DMS53 treated with DMSO at 0.1 percent for 48 hours (cell line): Measurements from ENCODE around the gene SLC35C1.

Experiments used
- DNase-seq: peaks from one replicate; lab custom pipeline; 2025; ENCODE audit not compliant: unreplicated experiment; lab: John Stamatoyannopoulos, UW

The SLC35C1 gene

DNA sequence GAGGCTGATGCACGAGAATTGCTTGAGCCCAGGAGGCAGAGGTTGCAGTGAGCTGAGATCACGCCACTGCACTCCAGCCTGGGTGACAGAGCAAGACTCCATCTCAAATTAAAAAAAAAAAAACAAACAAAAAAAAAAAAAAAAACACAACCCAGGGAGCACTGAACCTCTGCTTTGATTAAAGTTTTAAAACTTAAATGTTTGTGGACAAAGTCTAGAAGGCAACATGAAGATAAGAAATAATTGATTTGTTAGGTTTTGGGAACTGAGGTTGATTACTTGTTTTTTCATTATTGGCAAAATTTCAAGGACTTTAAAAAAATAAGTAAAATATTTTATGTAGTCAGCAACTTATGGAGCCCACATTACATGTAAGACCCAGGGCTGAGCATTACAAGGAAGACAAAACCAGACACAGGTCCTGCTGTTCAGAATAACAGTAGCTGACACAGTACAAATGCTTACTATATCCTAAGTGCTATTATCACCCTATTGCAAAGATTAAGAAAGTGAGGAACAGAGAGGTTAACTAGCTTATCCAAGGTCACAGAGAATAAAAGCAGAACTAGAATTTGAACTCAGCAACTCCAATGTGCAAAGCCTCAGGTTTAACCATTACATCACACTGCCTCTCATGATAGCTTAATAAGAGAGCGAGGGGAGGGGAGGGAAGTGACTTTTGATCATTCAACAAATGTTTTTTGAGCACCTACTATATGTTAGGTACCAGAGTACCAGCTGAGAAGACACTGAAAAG is 40.1 kb downstream of the SLC35C1 start:
- no peak for DNase-seq

DNA sequence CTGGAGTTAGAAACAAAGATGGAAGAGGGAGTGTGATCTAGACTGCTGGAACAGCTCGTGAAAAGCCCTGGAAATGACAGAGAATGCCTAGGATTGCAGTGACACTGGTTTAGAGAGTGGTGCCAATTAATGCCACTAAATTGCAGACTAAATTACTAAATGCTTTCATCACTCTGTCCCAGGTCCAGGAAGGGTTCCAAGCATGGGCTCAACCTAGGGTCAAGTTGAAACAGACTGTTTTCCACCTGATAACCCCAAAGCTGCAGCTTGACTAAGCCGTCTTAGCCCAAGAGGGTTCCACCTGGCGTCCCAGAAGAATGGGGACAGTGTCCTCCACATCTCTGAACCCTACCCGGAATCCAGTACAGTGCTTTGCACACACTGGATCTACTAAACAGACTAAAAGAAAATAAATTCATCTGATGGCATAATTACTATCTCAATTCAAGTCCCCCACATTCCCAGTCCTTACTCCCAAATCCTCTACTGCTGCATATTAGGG is 41.3 kb downstream of the SLC35C1 start:
- DNase-seq = no peak

DNA sequence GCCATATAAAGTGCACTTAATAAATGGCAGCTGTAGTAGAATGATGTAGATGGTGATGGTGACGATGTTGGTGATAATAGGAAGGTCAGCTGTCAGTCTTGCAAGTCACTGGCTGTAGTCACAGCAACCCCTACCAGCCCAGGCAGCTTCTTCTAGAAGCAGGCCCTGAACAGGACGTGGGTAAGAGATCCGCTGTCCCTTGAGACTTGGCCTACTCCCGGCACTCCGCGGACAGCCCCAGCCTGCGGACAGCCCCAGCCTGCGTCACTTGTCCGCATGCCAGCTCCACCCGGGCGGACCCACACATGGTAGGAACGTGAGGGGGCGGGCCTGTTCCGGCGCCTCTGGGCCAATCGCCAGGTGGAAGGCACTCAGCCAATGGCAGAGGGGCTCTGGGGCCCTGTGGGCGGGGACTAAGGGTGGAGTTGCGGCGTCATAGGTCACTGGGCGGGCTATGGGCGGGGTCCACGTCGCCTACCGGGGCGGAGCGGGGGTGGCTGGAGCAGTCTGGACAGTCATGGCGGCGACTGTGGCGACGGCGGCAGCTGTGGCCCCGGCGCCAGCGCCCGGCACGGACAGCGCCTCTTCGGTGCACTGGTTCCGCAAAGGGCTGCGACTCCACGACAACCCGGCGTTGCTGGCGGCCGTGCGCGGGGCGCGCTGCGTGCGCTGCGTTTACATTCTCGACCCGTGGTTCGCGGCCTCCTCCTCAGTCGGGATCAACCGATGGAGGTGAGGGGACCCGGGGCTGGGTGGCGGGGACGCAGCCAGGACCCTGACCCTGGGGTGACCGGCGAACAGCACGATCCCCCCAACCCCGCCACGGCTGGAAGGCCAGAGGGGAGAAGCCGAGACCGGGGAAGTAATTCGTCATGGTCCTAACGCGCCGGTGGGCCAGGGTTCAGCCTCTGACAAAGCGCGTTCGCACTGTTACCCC is 42.3 kb downstream of the SLC35C1 start, which contains the start of gene CRY2:
Gene CRY2, plus strand, starts transcription at position 502 of the 937 bp plus-strand sequence. Its CDS starts 16 bp downstream, at position 518.
- peak; percentile 79 for DNase-seq

DNA sequence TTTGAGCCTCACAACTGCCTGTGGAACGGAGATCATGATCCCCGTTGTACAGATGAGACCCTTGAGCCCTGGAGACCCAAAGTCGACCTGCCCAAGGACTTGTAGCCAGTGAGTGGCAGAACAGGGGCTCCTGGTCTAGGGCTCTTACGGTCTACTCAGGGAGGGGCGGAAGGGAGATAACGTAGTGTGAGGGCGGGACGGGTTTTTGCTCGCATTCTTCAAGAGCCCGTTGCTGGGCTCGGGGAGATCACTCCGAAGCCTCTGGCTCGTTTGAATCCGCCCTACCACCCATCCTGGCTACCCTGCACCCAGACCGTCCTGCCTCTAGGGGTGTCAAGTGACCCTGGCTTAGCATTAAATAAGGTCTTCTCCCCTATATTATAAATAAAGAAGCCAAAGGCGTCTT is 43.0 kb downstream of the SLC35C1 start:
- DNase-seq = peak; percentile 1

DNA sequence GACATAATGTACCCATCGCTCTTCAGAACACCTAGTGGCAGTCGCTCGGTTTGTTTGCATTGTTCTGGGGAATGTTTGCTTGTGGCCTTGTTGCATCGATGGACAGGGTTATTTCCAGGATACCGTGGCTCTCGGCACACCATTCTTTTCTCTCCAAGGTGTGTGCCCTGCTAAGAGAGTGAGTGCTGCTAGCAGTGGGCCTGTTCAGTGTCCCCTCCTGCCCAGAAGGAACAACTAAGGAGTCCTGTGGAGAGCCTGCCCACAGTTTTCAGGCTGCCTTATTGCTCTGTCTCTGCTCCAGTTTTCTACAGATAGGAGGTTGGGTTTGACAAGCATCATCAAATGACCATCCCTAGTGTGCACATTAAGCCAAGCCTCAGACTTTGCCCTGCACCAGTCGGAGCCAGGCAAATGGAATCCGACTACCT is 43.7 kb downstream of the SLC35C1 start:
- DNase-seq = peak; percentile 5

DNA sequence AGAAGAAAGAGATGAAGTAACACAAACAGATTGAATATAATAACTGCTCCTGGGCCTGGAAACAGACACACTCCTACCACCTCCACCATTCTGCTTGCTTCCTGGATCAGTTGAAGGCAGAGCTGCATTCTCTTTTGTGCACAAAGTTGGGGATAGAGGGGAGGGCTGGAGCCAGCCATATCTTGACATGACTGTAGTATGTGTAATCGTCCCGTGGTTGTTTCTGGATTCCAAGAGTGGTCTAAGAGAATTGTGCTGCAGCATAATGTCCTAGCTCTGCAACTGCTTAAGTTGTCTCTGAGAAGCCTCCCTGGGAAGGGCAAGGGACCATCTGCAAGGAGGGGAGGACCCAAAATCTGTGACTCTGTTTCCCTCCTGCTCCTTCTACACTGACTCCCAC is 45.5 kb downstream of the SLC35C1 start:
- no peak for DNase-seq

DNA sequence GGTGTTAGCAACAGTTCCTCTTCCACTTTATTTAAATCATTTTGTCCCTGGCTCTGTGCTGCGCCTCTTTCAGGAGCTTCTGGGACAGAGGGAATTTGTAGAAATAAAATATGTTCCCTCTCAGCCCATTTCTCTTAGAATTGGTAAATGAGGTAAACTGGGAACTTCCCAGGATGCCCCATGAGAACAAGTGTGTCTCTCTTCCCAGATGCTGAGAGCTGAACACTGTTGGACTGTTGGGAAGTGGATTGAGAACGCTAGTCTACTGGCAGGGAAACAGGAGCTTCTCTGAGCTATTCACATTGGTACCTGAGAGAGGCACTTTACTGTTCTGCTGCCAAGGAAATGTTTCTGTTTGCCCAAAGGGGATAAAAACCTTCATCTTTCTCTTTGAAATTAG is 46.3 kb downstream of the SLC35C1 start:
- DNase-seq = no peak

DNA sequence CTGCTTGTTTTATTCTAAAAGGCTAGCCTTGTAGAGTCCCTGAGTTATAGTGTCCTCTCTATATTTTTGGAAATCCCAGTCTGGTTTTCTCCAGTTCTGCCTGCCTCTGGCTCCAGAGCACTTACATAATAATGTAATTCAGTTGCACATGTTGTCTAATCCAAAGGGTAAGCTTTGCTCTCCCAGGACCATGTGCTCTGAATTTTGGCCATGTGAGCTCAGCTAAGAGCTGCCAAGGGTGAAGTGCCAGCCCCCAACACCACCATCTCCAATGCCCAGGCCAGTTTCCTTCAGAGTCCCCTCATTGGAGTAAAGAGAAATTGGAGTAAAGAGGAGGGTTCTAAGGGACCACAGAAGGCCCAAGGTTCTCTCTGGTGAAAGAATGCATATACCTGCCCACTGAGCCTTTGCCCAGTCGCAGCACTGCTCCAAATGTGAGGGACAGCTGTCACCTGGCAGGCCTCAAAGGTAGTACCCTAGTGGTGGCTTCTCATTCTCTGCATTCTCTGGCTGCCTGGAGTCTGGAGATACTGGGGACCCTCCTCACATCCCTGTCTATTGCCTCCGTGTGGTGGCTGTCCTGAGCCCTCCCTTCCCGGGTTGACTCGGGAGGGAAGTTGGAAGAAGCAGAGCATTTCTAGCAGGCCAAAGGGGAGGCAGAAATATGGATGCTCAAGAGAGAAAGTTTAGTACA is 47.2 kb downstream of the SLC35C1 start:
- no peak for DNase-seq

DNA sequence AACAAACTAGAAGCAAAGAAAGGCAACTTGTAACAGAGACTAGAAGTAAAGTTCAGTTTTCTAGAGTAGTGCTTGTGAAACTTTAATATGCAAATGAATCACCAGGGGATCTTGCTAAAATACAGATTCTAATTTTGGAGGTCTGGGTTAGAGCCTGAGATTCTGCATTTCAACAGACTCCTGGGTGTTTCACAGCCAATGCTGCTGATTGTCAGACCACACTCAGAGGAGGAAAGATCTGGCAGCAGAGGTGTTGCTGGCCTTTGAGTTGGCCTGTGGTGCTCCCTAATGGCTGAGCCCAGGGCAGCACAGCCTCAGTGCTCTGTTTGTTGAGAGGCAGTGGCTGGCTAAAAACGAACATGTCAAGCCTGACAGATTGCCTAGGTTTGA is 47.8 kb downstream of the SLC35C1 start:
- DNase-seq = no peak

DNA sequence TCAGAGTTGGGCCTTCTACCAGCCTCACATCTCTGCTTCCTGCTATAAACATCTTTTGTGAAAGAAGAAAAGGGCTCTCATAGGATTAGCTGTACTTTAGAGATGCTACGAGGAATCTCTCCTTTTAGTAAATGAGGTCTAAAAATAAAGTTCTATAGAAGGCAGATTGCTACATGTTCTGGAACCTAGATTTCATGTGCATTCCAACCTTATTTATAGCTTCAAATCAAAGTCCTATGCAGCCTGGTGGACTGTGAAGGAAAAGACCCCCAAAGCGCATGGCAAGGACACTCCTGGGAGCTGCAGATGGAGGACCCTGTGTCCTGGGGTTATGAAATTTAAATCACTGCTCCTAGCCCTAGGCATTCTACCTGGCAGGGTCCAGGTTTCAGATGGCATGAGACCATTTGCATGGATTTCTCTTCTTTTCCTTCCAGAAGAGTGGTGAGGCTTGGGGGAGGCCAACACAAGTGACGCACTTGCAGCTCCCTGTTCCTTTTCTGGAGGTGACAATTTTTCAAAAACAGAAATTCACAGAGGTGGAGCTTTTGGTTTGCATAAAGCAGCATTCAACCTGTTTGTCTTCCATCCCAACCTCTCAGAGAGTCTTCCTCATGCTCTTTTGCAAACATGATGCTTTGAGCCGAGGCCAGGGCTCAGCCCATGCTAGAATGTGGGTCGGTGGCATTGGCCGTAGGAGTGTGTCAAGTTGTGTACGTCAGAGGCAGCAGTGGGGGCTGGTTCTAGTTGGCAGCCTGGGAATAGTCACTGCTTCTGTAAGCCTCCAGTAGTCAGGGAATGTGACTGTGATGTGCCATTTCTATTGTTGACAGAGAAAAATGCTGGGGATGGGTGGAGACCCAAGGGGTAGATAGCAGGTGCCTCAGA is 48.6 kb downstream of the SLC35C1 start:
- DNase-seq = no peak

DNA sequence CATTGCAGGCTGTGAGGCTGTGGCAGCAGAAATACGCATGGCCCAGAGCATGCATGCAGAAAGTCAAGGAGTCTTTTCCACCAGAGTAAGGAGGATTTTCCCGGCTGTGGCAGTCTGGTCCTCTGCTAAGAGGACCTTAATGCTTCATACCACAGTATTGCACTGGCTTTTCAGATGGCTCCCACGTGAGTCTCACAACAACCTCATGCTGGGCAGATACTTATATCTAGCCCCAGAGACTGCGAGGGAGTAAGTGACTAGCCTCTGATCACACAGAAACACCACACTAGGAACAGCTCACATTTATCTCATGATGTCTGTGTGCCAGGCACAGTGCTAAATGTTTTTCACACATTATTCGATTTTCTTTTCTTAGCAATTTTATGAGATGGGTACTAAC is 50.4 kb downstream of the SLC35C1 start:
- DNase-seq = no peak

DNA sequence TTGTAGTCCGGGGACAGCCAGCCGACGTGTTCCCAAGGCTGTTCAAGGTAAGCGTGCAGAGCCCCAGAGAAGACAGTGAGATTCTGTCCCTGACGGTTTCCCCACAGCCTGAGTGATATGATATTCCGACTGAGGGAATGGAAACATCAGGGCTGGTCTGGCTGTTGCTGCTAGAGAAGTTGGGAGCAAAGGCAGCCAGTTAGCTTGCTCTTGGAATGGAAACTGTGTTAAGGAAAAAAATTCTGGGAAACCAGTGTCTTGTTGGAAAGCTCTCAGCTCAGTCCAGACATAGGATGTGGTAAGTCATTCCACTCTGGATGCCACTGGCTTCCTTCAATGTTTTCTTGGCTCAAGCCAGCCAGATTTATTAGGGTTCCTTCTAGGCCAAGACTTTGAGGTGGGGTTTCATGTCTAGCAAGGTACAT is 51.1 kb downstream of the SLC35C1 start:
- DNase-seq = no peak

DNA sequence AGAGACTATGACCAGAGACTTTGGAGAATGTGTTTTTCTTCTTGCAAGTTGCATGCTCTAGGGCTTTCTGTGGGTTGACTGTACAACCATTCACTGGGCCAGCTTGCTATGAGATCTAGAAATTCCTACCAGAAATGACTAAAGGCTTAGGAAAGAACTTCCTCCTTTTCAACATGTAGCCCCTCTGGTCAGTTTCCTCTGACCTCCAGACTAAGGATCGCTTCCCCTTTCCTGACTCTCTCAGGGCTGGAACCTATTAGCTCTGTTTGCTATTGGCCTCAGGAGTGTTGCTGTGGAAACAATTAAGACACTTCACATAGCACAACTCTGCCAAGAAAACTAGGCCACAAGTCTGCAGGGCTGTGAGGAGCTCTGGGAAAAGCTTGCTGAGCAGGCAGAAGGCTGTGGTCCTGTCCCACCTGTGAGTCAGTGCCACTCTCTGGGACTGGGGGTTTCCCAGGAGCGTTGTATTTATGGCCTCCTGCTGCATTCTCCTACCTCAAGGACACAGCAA is 53.1 kb downstream of the SLC35C1 start:
- DNase-seq = no peak

DNA sequence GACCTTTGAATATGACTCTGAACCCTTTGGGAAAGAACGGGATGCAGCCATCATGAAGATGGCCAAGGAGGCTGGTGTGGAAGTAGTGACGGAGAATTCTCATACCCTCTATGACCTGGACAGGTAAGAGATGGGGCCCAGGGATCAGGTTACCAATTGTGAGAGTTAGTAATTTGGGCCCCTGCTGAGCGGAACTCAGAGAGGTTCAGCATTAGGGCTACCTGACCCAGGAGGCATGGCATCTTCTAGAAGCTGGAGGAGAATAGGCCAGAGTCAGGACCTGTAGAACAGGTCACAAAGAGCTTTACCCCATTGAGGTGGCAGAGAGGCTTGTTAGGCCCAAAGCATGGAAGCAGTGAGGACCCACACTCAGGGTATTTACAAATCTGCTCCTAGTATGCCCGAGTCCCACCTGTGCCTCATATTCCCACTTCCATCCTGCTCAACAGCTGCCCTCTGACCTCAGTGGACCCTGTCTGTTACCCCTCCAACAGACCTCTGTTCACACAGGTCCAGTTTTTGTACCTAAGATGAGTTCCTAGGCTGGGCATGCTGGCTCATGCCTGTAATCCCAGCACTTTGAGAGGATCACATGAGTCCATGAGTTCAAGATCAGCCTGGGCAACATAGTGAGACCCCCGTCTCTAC is 53.9 kb downstream of the SLC35C1 start:
- no peak for DNase-seq

DNA sequence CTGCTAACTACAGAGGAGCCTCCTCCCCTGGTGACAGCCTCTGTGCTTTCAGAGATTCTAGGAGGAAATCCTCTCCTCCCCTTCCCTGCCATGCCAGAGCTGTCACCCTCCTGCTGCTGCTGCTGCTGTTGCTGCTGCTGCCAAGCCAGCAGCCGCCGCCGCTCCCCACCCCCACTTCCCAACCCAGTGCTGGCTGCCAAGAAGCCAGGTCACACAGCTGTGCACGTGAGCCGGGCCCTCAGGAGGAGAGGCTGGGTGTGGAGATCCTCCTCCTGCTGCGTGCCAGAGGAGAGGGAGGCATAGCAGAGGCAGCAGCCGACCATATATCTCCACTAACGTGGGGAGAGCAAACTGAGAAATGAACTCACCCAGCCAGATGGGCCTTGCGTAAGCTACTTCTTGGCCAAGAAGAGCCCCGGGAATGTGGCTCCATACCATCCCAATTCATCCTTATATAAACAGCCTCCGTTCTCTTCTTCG is 54.8 kb downstream of the SLC35C1 start:
- DNase-seq = no peak

DNA sequence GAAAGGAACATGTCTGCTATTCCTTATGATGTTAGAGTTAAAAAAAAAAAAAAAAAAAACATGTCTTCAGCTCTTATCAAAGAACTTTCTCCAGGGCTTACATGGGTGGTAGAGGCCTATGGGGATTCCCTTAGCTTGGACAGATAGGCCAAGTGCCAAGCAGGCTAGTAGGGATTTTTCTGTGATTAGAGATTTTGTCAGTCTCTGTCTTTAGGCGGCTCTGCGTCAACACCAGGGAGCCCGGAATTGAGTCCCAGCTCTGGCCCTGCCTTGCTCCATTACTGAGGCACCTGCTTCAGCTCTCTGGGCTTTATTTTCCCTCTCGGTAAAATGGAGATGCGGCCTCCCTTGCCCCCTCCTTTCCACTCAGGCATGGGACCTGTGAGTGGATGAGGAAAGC is 55.4 kb downstream of the SLC35C1 start:
- no peak for DNase-seq

DNA sequence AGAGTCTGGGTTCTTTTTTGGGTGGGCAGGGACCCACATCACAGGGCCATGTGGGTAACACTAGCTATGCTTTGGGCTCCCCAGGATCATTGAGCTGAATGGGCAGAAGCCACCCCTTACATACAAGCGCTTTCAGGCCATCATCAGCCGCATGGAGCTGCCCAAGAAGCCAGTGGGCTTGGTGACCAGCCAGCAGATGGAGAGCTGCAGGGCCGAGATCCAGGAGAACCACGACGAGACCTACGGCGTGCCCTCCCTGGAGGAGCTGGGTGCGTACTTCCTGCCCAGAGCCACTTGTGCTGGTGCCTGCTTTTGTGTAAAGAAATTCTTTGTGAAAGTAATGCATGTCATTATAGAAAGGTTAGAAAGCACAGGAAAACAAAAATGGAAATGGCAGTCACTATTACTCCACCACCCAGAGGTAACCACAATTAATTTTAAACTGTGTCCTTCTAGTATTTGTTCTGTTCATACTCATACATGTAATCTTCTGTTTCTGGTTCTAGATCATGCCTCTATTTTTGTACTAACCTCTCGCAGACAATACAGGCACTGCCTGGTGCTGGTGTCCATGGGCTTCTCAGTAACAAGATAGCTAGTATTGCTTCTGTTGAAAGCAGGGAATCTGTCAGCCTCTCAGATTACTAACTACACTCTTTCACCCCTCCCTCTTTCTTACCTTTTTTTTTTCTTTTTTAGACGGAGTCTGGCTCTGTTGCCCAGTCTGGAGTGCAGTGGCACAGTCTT is 56.0 kb downstream of the SLC35C1 start:
- DNase-seq = no peak
